ENCODE data around the gene SLC2A13.

DNA sequence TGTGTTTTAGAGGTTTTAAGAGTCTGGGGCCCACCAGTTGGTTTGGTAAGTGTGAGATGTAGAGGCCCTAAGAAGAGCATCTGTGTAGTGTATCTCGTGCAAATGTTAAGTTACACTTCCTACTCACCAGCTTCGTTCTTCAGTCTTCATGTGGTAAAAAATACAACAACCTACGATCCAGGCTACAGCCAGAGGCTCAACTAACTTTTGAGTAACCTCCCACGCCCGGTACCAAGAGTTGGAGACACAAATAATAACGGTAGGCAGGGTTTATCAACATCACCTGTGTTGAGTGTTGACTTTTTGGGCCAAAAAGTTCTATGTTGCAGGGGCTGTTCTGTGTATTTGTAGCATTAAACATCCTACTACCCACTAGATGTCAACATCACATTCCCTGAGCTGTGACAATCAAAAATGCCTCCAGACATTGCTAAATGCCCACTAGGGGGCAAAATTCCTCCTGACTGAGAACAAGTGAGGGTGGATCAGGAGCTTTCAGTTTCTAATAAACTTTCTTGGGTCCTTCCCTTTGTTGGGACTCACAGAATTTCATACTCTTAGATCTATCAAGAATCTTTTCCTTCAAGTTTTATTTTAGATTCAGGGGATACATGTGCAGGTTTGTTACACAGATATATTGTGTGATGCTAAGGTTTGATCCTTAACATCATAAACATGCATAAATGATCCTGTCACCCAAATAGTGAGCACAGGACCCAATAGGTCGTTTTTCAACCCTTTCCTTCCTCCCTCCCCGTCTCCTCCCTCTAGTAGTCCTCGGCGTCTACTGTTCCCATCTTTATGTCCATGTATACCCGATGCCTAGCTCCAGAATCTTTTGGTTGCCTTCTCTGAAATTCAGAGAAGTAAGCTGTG is 94.7 kb downstream of the SLC2A13 start:
- TF ChIP-seq MYC (IDR thresholded peaks at IDR 0.05; ENCODE audit: low read depth, low read length) (no peak), EZH2 (IDR thresholded peaks at IDR 0.05; ENCODE audit: borderline replicate concordance, low read depth, low read length, severe bottlenecking) (no peak), POLR2A (IDR thresholded peaks at IDR 0.05; ENCODE audit: low read depth, low read length) (no peak)
- TF ChIP-seq, protein P1, sequence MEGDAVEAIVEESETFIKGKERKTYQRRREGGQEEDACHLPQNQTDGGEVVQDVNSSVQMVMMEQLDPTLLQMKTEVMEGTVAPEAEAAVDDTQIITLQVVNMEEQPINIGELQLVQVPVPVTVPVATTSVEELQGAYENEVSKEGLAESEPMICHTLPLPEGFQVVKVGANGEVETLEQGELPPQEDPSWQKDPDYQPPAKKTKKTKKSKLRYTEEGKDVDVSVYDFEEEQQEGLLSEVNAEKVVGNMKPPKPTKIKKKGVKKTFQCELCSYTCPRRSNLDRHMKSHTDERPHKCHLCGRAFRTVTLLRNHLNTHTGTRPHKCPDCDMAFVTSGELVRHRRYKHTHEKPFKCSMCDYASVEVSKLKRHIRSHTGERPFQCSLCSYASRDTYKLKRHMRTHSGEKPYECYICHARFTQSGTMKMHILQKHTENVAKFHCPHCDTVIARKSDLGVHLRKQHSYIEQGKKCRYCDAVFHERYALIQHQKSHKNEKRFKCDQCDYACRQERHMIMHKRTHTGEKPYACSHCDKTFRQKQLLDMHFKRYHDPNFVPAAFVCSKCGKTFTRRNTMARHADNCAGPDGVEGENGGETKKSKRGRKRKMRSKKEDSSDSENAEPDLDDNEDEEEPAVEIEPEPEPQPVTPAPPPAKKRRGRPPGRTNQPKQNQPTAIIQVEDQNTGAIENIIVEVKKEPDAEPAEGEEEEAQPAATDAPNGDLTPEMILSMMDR (IDR thresholded peaks at IDR 0.05; ENCODE audit: extremely low read depth in 1 of 2, insufficient read depth in 1 of 2, low read depth in 1 of 2, low read length in 2 of 2) = peak; percentile 72 to 76
